Activated CD4-positive, alpha-beta memory T cell treated with anti-CD3 and anti-CD28 coated beads for 36 hours (primary cell): ENCODE measurements around the gene IL18R1. TPM values are rescaled to one million over a fixed set of nuclear protein-coding genes. Genes with fewer than 3 reads are reported as not detected.
"Not testable (repeated sequence)": the region's sequence is repeated elsewhere in the genome, so short reads cannot be mapped to it uniquely, and the experiment has no call there.

Experiments used
- CTCF ChIA-PET: fragments of 350-600 bp; sonication (Branson Sonifier 250); formaldehyde crosslinking; loops from one replicate; lab custom pipeline; 2021; ENCODE audit warnings: antibody characterized with exemption, inconsistent platforms; lab: Charles Lee
- POLR2A ChIA-PET: fragments of 350-600 bp; sonication (Branson Sonifier 250); formaldehyde crosslinking; loops from one replicate; lab custom pipeline; 2021; ENCODE audit warnings: antibody characterized with exemption; lab: Charles Lee
- DNase-seq: peaks from one replicate; pipeline ENCODE4 v3.0.0-alpha.2; 2020
- H3K27ac Mint-ChIP-seq: one replicate; pipeline ENCODE4 v1.8.0; 2021; ENCODE audit warnings: mixed read lengths
- H3K27me3 Mint-ChIP-seq: one replicate; pipeline ENCODE4 v1.8.0; 2021; ENCODE audit warnings: mixed read lengths
- H3K36me3 Mint-ChIP-seq: one replicate; pipeline ENCODE4 v1.8.0; 2021; ENCODE audit warnings: mixed read lengths
- H3K4me1 Mint-ChIP-seq: one replicate; pipeline ENCODE4 v1.8.0; 2021; ENCODE audit warnings: low read depth, mixed read lengths
- H3K4me3 Mint-ChIP-seq: one replicate; pipeline ENCODE4 v1.8.0; 2021; ENCODE audit warnings: mild to moderate bottlenecking, mixed read lengths
- H3K9me3 Mint-ChIP-seq: one replicate; pipeline ENCODE4 v1.8.0; 2021; ENCODE audit warnings: mixed read lengths
- intact Hi-C: fragments of 100-400 bp; cut with micrococcal nuclease; formaldehyde crosslinking; loops from one replicate; pipeline ENCODE4 v1.15.1; 2023
- total RNA-seq, 2 experiments: library from RNA; stranded (reverse); gene quantifications; one replicate each; pipeline ENCODE4 v1.2.3, GENCODE V29; 2021

Gene IL18R1, protein sequence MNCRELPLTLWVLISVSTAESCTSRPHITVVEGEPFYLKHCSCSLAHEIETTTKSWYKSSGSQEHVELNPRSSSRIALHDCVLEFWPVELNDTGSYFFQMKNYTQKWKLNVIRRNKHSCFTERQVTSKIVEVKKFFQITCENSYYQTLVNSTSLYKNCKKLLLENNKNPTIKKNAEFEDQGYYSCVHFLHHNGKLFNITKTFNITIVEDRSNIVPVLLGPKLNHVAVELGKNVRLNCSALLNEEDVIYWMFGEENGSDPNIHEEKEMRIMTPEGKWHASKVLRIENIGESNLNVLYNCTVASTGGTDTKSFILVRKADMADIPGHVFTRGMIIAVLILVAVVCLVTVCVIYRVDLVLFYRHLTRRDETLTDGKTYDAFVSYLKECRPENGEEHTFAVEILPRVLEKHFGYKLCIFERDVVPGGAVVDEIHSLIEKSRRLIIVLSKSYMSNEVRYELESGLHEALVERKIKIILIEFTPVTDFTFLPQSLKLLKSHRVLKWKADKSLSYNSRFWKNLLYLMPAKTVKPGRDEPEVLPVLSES
- total RNA-seq: 10 to 100 TPM; 25.5 to 26.6 TPM

DNA sequence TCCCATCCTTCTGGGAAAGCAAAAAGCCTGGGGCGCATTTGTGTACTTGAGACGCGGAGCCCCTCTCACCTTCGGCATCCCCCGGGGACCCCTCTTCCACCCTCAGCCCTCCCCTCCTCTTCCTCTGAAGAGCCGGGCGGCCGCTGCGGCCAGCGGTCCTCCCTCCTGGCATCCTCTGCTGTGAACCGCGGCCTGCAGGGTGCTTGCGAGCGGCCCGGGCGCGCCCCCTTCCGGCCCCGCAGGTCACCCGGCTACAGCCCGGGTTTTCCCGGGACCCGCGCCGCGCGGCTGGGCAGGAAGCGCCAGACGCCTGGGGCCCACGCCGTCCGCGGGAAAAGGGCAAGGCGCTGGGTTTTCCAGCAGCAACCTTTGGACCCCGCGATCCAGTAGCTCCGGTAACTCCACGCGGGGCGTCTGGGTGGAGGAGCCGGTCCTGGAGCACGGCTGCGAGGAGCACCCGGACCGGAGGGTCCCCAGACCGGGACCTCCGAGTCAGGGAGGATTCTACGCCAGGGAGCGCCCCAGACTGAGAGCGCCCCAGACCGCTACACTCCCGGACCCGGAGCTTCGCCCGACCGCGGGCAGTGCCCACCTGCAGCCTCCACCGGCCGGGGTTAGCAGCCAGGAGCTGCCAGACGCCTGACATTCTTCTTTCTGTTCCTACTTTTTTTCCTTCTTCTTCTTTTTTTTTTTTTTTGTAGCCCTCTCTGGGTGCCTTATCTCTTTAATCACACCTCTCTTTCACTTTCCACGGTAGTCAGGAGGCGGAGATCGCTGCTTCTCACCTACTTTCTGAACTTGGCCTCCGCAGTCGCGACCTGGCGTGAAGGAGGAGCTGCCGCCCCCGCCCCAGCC, at the start of gene IL18R1:
Gene IL18R1 (plus strand): TSS at position 271 of the 855 bp plus-strand sequence. CDS start 6,865 bp downstream, outside the sequence.
- Mint-ChIP-seq H3K4me1 (peaks cover 45% of the 10 kb centered on the region), H3K27me3 (no peaks in the 10 kb centered on the region), H3K36me3 (peaks cover 2% of the 10 kb centered on the region), H3K4me3 (peak within 1 kb of the TSS; percentile 97), H3K9me3 (no peaks in the 10 kb centered on the region), H3K27ac (peak within 1 kb of the TSS; percentile 89)
- peak; percentile 81 for DNase-seq
- ChIA-PET POLR2A (interaction anchor here (0.8 to 1.4 kb wide), 5 partner anchors 12 to 115 kb away, joined by 3 to 7 read pairs (median 5); no protein-coding TSS in a partner anchor), CTCF (interaction anchor here (0.7 to 5.1 kb wide), 27 partner anchors 12 to 637 kb away, joined by 3 to 74 read pairs (median 4); no protein-coding TSS in a partner anchor)
- intact Hi-C loops: loop anchor here (1.0 to 5.0 kb wide), 8 partner anchors 12 to 333 kb away; no protein-coding TSS in a partner anchor

GRCh38 chr2:102306125-102306524, 49.5 kb upstream of the IL18R1 start:
- Mint-ChIP-seq H3K36me3 (no peaks in the 10 kb centered on the region), H3K4me3 (no peak overlapping the region), H3K4me1 (peaks cover 41% of the 10 kb centered on the region), H3K27ac (no peak overlapping the region), H3K9me3 (no peaks in the 10 kb centered on the region), H3K27me3 (peaks cover 4% of the 10 kb centered on the region)
- intact Hi-C loops: no loop called here
- no peak for DNase-seq
- ChIA-PET CTCF (interaction anchor here (1.0 kb wide), 1 partner anchor 62 kb away, joined by 3 read pairs; no protein-coding TSS in a partner anchor), POLR2A (no interaction called here)

DNA sequence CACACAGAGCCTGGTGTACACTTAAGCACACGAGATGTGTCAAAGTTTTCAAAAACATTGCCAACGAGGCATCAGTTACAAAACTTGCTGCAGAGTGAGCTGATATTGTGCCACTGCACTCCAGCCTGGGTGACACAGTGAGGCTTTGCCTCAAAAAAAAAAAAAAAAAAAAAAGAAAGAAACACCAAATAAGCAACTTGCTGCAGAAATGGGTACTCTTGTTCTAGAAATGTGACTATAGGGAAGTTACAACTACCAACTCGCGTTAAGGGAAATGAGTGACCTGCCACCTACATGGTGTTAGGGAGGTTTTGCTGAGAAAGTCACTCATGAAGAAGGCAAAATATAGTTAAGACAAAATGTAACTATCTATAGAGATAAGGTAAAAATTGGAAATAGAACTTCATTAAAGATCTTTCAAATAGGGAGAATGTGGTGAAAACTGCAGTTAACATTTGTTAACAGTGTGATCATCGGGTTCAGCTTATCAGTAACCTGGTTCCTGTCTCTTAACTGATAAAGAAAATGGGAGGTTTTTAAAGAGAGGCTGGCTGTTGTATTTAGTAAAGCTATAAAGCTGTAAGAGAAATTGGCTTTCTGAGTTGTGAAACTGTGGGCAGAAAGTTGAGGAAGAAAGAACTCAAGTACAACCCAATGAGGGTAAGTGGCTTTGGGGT, 44.5 kb upstream of the IL18R1 start, which contains the start of gene IL1RL1:
Gene IL1RL1 (plus strand): TSS at position 600 of the 677 bp plus-strand sequence. CDS start 26,702 bp downstream, outside the sequence.
- intact Hi-C loops: no loop called here
- Mint-ChIP-seq H3K4me3 (no peak within 1 kb of the TSS), H3K4me1 (peaks cover 6% of the 10 kb centered on the region), H3K27ac (no peak within 1 kb of the TSS), H3K27me3 (peaks cover under 1% of the 10 kb centered on the region), H3K9me3 (no peaks in the 10 kb centered on the region), H3K36me3 (no peaks in the 10 kb centered on the region)
- CTCF ChIA-PET: interaction anchor here (0.6 to 1.3 kb wide), 4 partner anchors 9 to 459 kb away, joined by 3 to 7 read pairs (median 4); no protein-coding TSS in a partner anchor
- POLR2A ChIA-PET: no interaction called here
- no peak for DNase-seq

DNA sequence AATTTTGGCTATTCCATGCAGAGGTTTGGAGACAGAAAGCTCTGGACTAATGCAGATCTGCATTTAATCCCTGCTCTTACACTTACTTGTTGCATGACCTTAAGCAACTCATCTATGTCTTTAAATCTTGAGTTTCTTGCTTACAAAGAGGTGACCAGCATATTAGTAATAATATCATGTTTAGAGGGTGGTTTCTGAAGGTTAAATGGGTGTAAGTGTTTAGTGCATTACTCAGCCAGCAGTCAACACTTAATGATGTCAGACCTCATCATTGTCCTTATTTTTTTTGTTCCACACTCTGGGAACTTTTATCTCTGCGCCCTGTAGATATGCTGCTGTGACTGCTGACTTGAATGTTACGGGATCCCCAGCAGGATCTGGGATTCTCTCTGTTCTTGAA, 42.6 kb upstream of the IL18R1 start:
- intact Hi-C loops: no loop called here
- H3K27me3 Mint-ChIP-seq: no peaks in the 10 kb centered on the region
- POLR2A ChIA-PET: no interaction called here

GRCh38 chr2:102313471-102313870, 42.1 kb upstream of the IL18R1 start:
- no peaks in the 10 kb centered on the region for H3K36me3 Mint-ChIP-seq
- ChIA-PET CTCF (no interaction called here), POLR2A (no interaction called here)
- intact Hi-C loops: no loop called here
- H3K4me3 Mint-ChIP-seq: no peak overlapping the region
- no peak for DNase-seq
- no peak overlapping the region for H3K27ac Mint-ChIP-seq
- no peaks in the 10 kb centered on the region for H3K27me3 Mint-ChIP-seq
- H3K9me3 Mint-ChIP-seq: no peaks in the 10 kb centered on the region
- no peaks in the 10 kb centered on the region for H3K4me1 Mint-ChIP-seq

More for the DNA sequence above, 42.6 kb upstream of the IL18R1 start:
- no peaks in the 10 kb centered on the region for H3K4me1 Mint-ChIP-seq
- no peak overlapping the region for H3K27ac Mint-ChIP-seq
- H3K36me3 Mint-ChIP-seq: no peaks in the 10 kb centered on the region
- no peak overlapping the region for H3K4me3 Mint-ChIP-seq
- no peak for DNase-seq
- CTCF ChIA-PET: no interaction called here
- H3K9me3 Mint-ChIP-seq: no peaks in the 10 kb centered on the region

DNA sequence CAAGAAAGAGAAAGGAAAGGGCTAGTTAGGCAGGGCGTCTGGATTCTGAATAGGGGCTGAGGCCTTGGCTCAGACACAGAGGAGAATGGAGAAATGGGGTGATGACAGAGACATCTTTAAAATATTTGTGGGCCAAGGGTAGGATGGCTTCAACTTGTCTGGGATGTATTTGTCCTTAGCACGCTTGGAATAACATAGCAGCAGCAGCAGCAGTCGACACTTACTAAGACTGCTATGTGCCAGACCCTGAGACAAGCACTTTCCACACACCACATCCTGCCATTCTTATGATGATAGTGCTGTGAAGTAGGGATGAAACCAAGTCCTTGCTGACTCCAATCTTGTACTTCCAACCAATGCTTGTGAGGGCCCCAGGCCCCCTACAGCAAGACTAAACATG, 41.6 kb upstream of the IL18R1 start:
- Mint-ChIP-seq H3K27me3 (no peaks in the 10 kb centered on the region), H3K4me1 (no peaks in the 10 kb centered on the region), H3K9me3 (no peaks in the 10 kb centered on the region), H3K4me3 (no peak overlapping the region), H3K36me3 (no peaks in the 10 kb centered on the region), H3K27ac (no peak overlapping the region)
- intact Hi-C loops: no loop called here
- CTCF ChIA-PET: no interaction called here
- no peak for DNase-seq
- POLR2A ChIA-PET: no interaction called here

DNA sequence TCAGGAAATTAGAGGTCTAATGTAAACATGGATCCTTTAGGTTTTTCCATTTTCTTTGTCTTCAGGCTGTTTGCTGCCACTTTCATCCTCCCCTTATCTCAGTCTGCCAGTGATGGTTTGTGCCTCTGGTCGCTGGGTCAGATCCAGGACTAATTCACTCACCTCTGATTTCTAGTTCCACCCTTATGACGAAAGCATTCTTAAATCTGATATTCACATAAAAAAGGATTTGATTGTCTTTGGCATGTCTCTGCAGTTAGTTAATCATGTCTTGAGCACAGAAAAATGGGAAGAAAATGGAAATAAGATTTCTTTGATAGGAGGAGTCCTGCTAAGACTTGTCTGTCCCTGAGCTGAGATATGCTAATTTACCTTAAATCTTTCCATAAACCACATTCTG, 39.7 kb upstream of the IL18R1 start:
- ChIA-PET POLR2A (no interaction called here), CTCF (no interaction called here)
- Mint-ChIP-seq H3K27ac (no peak overlapping the region), H3K4me1 (no peaks in the 10 kb centered on the region), H3K36me3 (no peaks in the 10 kb centered on the region), H3K9me3 (no peaks in the 10 kb centered on the region), H3K4me3 (no peak overlapping the region), H3K27me3 (no peaks in the 10 kb centered on the region)
- intact Hi-C loops: no loop called here
- DNase-seq: no peak

DNA sequence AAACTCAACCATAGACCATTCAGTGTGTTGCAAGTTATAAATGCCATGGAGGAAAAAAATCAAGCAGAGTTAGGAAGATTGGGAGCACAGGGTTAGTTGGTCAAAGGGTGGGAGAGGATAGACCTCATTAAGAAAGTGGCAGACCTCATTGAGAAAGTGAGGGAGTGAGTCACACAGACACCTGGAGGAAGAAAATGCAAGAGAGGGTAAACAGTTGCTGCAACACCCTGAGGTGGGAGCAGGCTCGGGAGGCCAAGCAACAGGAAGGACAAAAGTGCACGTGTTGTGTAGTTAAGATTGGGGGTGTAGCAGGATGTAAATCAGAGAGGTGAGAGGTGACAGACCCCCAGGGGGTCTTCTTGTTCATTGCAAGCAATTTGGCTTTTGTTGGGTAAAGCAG, 37.9 kb upstream of the IL18R1 start:
- no peaks in the 10 kb centered on the region for H3K9me3 Mint-ChIP-seq
- POLR2A ChIA-PET: interaction anchor here (0.6 kb wide), 1 partner anchor 12 kb away, joined by 3 read pairs; no protein-coding TSS in a partner anchor
- no peak overlapping the region for H3K4me3 Mint-ChIP-seq
- H3K27me3 Mint-ChIP-seq: no peaks in the 10 kb centered on the region
- intact Hi-C loops: no loop called here
- no peaks in the 10 kb centered on the region for H3K36me3 Mint-ChIP-seq
- DNase-seq: no peak
- H3K27ac Mint-ChIP-seq: no peak overlapping the region
- H3K4me1 Mint-ChIP-seq: no peaks in the 10 kb centered on the region
- CTCF ChIA-PET: no interaction called here

DNA sequence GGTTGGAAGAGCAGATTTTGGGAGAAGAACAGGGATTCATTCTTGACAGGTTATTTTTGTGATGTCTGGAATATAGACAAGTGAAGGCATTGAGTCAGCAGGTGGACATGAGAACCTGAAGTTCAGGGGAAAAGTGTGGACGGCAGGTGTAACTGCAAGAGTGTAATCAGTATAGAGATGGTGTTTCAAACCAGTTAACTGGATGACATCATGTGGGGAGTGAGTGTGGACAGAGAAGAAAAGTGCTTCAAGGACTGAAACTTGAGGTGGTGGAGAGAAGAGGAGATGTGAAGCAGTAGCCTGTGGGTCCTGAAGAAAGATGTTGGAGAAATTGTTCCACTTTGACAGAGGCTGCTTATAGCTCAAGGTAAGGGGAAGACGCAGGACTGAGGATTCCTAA, 37.2 kb upstream of the IL18R1 start:
- POLR2A ChIA-PET: no interaction called here
- H3K9me3 Mint-ChIP-seq: no peaks in the 10 kb centered on the region
- no peak for DNase-seq
- no peak overlapping the region for H3K4me3 Mint-ChIP-seq
- no peaks in the 10 kb centered on the region for H3K27me3 Mint-ChIP-seq
- H3K4me1 Mint-ChIP-seq: no peaks in the 10 kb centered on the region
- intact Hi-C loops: no loop called here
- CTCF ChIA-PET: no interaction called here
- no peaks in the 10 kb centered on the region for H3K36me3 Mint-ChIP-seq
- H3K27ac Mint-ChIP-seq: no peak overlapping the region

GRCh38 chr2:102321941-102322719, 33.5 kb upstream of the IL18R1 start:
- DNase-seq: no peak
- no peak overlapping the region for H3K27ac Mint-ChIP-seq
- H3K4me1 Mint-ChIP-seq: no peaks in the 10 kb centered on the region
- no peaks in the 10 kb centered on the region for H3K9me3 Mint-ChIP-seq
- intact Hi-C loops: no loop called here
- ChIA-PET CTCF (interaction anchor here (0.6 kb wide), 1 partner anchor 14 kb away, joined by 3 read pairs; no protein-coding TSS in a partner anchor), POLR2A (no interaction called here)
- peaks cover 1% of the 10 kb centered on the region for H3K36me3 Mint-ChIP-seq
- H3K27me3 Mint-ChIP-seq: peaks cover 3% of the 10 kb centered on the region
- no peak overlapping the region for H3K4me3 Mint-ChIP-seq

- intact Hi-C loops, H3K4me1 Mint-ChIP-seq, DNase-seq, H3K27me3 Mint-ChIP-seq, CTCF ChIA-PET, POLR2A ChIA-PET, H3K4me3 Mint-ChIP-seq, H3K9me3 Mint-ChIP-seq, H3K27ac Mint-ChIP-seq, H3K36me3 Mint-ChIP-seq: not testable (repeated sequence)
Measured at GRCh38 chr2:102324914-102325313, 30.7 kb upstream of the IL18R1 start.
